ENCODE measurements around the gene IPO8. TPM values are rescaled to one million over a fixed set of nuclear protein-coding genes. Genes with fewer than 3 reads are reported as not detected.

IPO8 gene
- total RNA-seq, 1 donor from 2014 or later = 36.4 TPM

- TF ChIP-seq CTCF (IDR thresholded peaks at IDR 0.05; ENCODE audit: unreplicated experiment) = no peak
- H3K27ac Mint-ChIP-seq = no peak overlapping the region
- H3K9me3 Mint-ChIP-seq = no peaks in the 10 kb centered on the region
- H3K4me3 Mint-ChIP-seq = no peak overlapping the region
- no peak for DNase-seq (ENCODE audit: low spot score in 2 of 2, unreplicated experiment in 2 of 2)
- H3K4me1 Mint-ChIP-seq = peaks cover under 1% of the 10 kb centered on the region
- no peaks in the 10 kb centered on the region for H3K27me3 Mint-ChIP-seq (ENCODE audit: low read depth)
- H3K36me3 Mint-ChIP-seq = peaks cover 9% of the 10 kb centered on the region
Observed at GRCh38 chr12:30652034-30652696, 43.5 kb downstream of the IPO8 start.

- no peaks in the 10 kb centered on the region for H3K27me3 Mint-ChIP-seq (ENCODE audit: low read depth)
- TF ChIP-seq CTCF (IDR thresholded peaks at IDR 0.05; ENCODE audit: unreplicated experiment) = no peak
- peaks cover 26% of the 10 kb centered on the region for H3K36me3 Mint-ChIP-seq
- H3K9me3 Mint-ChIP-seq = peaks cover 3% of the 10 kb centered on the region
- peak overlapping the region; percentile 17 for H3K27ac Mint-ChIP-seq
- H3K4me3 Mint-ChIP-seq = no peak overlapping the region
- no peak for DNase-seq (ENCODE audit: low spot score in 2 of 2, unreplicated experiment in 2 of 2)
- H3K4me1 Mint-ChIP-seq = peaks cover 5% of the 10 kb centered on the region
Observed at GRCh38 chr12:30646821-30647220, 48.8 kb downstream of the IPO8 start.

GRCh38 chr12:30643366-30643765, 52.3 kb downstream of the IPO8 start:
- TF ChIP-seq CTCF (IDR thresholded peaks at IDR 0.05; ENCODE audit: unreplicated experiment) = no peak
- Mint-ChIP-seq H3K9me3 (peaks cover 3% of the 10 kb centered on the region), H3K4me1 (peaks cover 7% of the 10 kb centered on the region), H3K27ac (no peak overlapping the region), H3K27me3 (ENCODE audit: low read depth) (no peaks in the 10 kb centered on the region), H3K36me3 (peaks cover 32% of the 10 kb centered on the region), H3K4me3 (no peak overlapping the region)
- no peak for DNase-seq (ENCODE audit: low spot score in 2 of 2, unreplicated experiment in 2 of 2)

GRCh38 chr12:30640392-30640791, 55.3 kb downstream of the IPO8 start:
- TF ChIP-seq CTCF (IDR thresholded peaks at IDR 0.05; ENCODE audit: unreplicated experiment) = no peak
- Mint-ChIP-seq H3K36me3 (peaks cover 26% of the 10 kb centered on the region), H3K27ac (no peak overlapping the region), H3K4me3 (no peak overlapping the region), H3K4me1 (peaks cover 2% of the 10 kb centered on the region), H3K27me3 (ENCODE audit: low read depth) (no peaks in the 10 kb centered on the region), H3K9me3 (peaks cover 3% of the 10 kb centered on the region)
- no peak for DNase-seq (ENCODE audit: low spot score in 2 of 2, unreplicated experiment in 2 of 2)

GRCh38 chr12:30635385-30635784, 60.3 kb downstream of the IPO8 start:
- Mint-ChIP-seq H3K36me3 (peaks cover 32% of the 10 kb centered on the region), H3K4me1 (no peaks in the 10 kb centered on the region), H3K4me3 (no peak overlapping the region), H3K27me3 (ENCODE audit: low read depth) (no peaks in the 10 kb centered on the region), H3K9me3 (no peaks in the 10 kb centered on the region), H3K27ac (no peak overlapping the region)
- DNase-seq (ENCODE audit: low spot score in 2 of 2, unreplicated experiment in 2 of 2) = no peak
- no peak for TF ChIP-seq CTCF (IDR thresholded peaks at IDR 0.05; ENCODE audit: unreplicated experiment)
